SK-N-SH treated with all-trans-retinoic acid at 6 μM for 48 hours (cell line): ENCODE results near the gene KDSR.

ENCODE experiments used
- BACH2 ChIP-seq: fragments of 250-450 bp; sonication (Bioruptor Pico); IDR thresholded peaks from 2 replicates; pipeline ENCODE4 v1.9.0; 2021; ENCODE audit warnings: mild to moderate bottlenecking, borderline replicate concordance
- CREB5 ChIP-seq: fragments of 250-450 bp; sonication (Bioruptor Pico); IDR thresholded peaks from 2 replicates; pipeline ENCODE4 v1.5.1; 2020; ENCODE audit warnings: low read depth, mild to moderate bottlenecking, moderate library complexity
- ESRRG ChIP-seq: fragments of 250-450 bp; sonication (Bioruptor Pico); IDR thresholded peaks from 2 replicates; pipeline ENCODE4 v1.6.1; 2021; ENCODE audit warnings: mild to moderate bottlenecking
- TOX ChIP-seq: fragments of 250-450 bp; sonication (Bioruptor Pico); IDR thresholded peaks from 2 replicates; pipeline ENCODE4 v1.8.0; 2021; ENCODE audit warnings: mild to moderate bottlenecking, moderate library complexity, borderline replicate concordance

GRCh38 chr18:63283305-63284094, 83.5 kb downstream of the KDSR start:
- TF ChIP-seq TOX (CRISPR knock-in tag) (no peak), ESRRG (CRISPR knock-in tag) (no peak), BACH2 (CRISPR knock-in tag) (no peak), CREB5 (CRISPR knock-in tag) (no peak)
